ENCODE results near the gene GOLT1A.

- TF ChIP-seq CTCF (IDR thresholded peaks at IDR 0.05; ENCODE audit: insufficient read depth, low read length, poor library complexity, severe bottlenecking) (no peak), EZH2phosphoT487 (conservative IDR thresholded peaks at IDR 0.05; ENCODE audit: low read length) (no peak)
These were observed 1.1 kb downstream of the GOLT1A start for GRCh38 chr1:204212715-204213114.
